Activated CD8-positive, alpha-beta T cell treated with anti-CD3 and anti-CD28 coated beads for 36 hours (primary cell): ENCODE data around the gene IGF2R. TPM values are rescaled to one million over a fixed set of nuclear protein-coding genes. Genes with fewer than 3 reads are reported as not detected.
"Not testable (repeated sequence)": the region's sequence is repeated elsewhere in the genome, so short reads cannot be mapped to it uniquely, and the experiment has no call there.

Source experiments
- ATAC-seq: fragments of 200-7000 bp; cut with Tn5 transposase; one replicate; pipeline ENCODE4 v1.10.0; 2021; ENCODE audit warnings: mild to moderate bottlenecking, moderate library complexity
- CTCF ChIA-PET: fragments of 350-600 bp; sonication (Branson Sonifier 250); formaldehyde crosslinking; loops from one replicate; lab custom pipeline; 2021; ENCODE audit warnings: antibody characterized with exemption; lab: Charles Lee
- POLR2A ChIA-PET: fragments of 350-600 bp; sonication (Branson Sonifier 250); formaldehyde crosslinking; loops from one replicate; lab custom pipeline; 2021; ENCODE audit warnings: antibody characterized with exemption; lab: Charles Lee
- DNase-seq: peaks from one replicate; pipeline ENCODE4 v3.0.0-alpha.2; 2020
- H3K27ac Mint-ChIP-seq: one replicate; pipeline ENCODE4 v1.8.0; 2021; ENCODE audit warnings: mild to moderate bottlenecking, mixed read lengths
- H3K27me3 Mint-ChIP-seq: one replicate; pipeline ENCODE4 v1.8.0; 2021; ENCODE audit warnings: mixed read lengths
- H3K36me3 Mint-ChIP-seq: one replicate; pipeline ENCODE4 v1.8.0; 2021; ENCODE audit warnings: low read depth, mixed read lengths
- H3K4me1 Mint-ChIP-seq: one replicate; pipeline ENCODE4 v1.8.0; 2021; ENCODE audit warnings: low read depth, mixed read lengths
- H3K4me3 Mint-ChIP-seq: one replicate; pipeline ENCODE4 v1.8.0; 2021; ENCODE audit warnings: mild to moderate bottlenecking, moderate library complexity, mixed read lengths
- H3K9me3 Mint-ChIP-seq: one replicate; pipeline ENCODE4 v1.8.0; 2021; ENCODE audit warnings: mixed read lengths
- intact Hi-C: fragments of 100-400 bp; cut with micrococcal nuclease; formaldehyde crosslinking; loops from one replicate; pipeline ENCODE4 v1.10.0; 2022
- total RNA-seq, 2 experiments: library from RNA; stranded (reverse); gene quantifications; one replicate each; pipeline ENCODE4 v1.2.3, GENCODE V29; 2021
- TF ChIP-seq, protein P1 (sequence below): fragments of 200-600 bp; IDR thresholded peaks from one replicate; pipeline ENCODE4 v1.8.0; 2022; ENCODE audit warnings: antibody characterized with exemption, mild to moderate bottlenecking

IGF2R gene
- total RNA-seq, 2 experiments from 2014 or later = 81.7 to 82.4 TPM

DNA sequence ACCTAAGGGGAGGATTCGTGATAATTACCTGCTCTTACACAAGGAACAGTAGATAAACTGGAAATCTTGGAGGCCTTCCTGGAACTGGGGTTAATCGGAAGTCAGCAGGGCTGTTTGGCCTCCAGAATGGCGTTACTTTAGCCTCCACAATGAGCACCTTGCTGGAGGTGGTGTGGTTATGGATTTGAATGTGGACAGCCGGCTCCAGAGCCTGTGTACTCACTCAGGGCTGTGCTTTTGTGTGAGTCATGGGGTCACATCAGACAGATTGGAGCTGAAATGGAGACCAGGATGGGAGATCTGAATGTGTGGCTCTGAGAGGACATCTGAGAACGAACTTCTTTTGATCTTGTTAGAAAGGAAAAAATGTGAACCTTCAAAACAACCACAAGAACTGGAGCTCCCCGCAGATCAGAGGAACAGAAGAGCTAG, 30.4 kb downstream of the IGF2R start:
- intact Hi-C loops = no loop called here
- H3K27me3 Mint-ChIP-seq = no peaks in the 10 kb centered on the region
- peak; percentile 70 for ATAC-seq
- TF ChIP-seq, protein P1, sequence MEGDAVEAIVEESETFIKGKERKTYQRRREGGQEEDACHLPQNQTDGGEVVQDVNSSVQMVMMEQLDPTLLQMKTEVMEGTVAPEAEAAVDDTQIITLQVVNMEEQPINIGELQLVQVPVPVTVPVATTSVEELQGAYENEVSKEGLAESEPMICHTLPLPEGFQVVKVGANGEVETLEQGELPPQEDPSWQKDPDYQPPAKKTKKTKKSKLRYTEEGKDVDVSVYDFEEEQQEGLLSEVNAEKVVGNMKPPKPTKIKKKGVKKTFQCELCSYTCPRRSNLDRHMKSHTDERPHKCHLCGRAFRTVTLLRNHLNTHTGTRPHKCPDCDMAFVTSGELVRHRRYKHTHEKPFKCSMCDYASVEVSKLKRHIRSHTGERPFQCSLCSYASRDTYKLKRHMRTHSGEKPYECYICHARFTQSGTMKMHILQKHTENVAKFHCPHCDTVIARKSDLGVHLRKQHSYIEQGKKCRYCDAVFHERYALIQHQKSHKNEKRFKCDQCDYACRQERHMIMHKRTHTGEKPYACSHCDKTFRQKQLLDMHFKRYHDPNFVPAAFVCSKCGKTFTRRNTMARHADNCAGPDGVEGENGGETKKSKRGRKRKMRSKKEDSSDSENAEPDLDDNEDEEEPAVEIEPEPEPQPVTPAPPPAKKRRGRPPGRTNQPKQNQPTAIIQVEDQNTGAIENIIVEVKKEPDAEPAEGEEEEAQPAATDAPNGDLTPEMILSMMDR = no peak
- no peak for DNase-seq
- peak overlapping the region; percentile 65 for H3K27ac Mint-ChIP-seq
- H3K36me3 Mint-ChIP-seq = peaks cover 65% of the 10 kb centered on the region
- peaks cover 12% of the 10 kb centered on the region for H3K9me3 Mint-ChIP-seq
- ChIA-PET CTCF (interaction anchor here (0.7 to 1.2 kb wide), 2 partner anchors 18 to 24 kb away, joined by 3 read pairs; no protein-coding TSS in a partner anchor), POLR2A (interaction anchor here (0.9 to 1.1 kb wide), 3 partner anchors 18 to 43 kb away, joined by 3 to 6 read pairs (median 3); no protein-coding TSS in a partner anchor)
- no peak overlapping the region for H3K4me3 Mint-ChIP-seq
- H3K4me1 Mint-ChIP-seq = peaks cover 69% of the 10 kb centered on the region

DNA sequence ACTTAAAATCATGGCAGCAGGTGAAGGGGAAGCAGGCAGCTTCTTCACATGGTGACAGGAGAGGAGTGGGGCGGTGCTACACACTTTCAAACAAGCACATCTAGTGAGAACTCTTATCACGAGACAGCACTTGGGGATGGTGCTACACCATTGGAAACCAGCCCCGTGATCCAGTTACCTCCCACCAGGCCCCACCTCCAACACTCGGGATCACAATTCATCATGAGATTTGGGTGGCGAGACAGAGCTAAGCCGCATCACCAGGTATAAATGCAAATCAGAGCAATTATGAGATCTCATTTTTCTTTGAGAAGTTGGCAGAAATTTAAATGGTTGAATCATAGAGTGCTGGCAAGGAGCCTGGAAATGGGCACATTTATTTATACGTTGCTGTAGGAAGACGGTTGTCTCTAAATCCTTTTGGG, 31.4 kb downstream of the IGF2R start:
- H3K4me3 Mint-ChIP-seq = no peak overlapping the region
- DNase-seq (no peak), ATAC-seq (no peak)
- H3K9me3 Mint-ChIP-seq = peaks cover 5% of the 10 kb centered on the region
- peaks cover 64% of the 10 kb centered on the region for H3K4me1 Mint-ChIP-seq
- intact Hi-C loops = no loop called here
- CTCF ChIA-PET = interaction anchor here (1.2 kb wide), 1 partner anchor 17 kb away, joined by 3 read pairs; no protein-coding TSS in a partner anchor
- TF ChIP-seq, protein P1 = no peak
- no peaks in the 10 kb centered on the region for H3K27me3 Mint-ChIP-seq
- peaks cover 64% of the 10 kb centered on the region for H3K36me3 Mint-ChIP-seq
- POLR2A ChIA-PET = interaction anchor here (1.0 to 1.1 kb wide), 2 partner anchors 20 to 42 kb away, joined by 3 to 6 read pairs; no protein-coding TSS in a partner anchor
- H3K27ac Mint-ChIP-seq = peak overlapping the region; percentile 15

DNA sequence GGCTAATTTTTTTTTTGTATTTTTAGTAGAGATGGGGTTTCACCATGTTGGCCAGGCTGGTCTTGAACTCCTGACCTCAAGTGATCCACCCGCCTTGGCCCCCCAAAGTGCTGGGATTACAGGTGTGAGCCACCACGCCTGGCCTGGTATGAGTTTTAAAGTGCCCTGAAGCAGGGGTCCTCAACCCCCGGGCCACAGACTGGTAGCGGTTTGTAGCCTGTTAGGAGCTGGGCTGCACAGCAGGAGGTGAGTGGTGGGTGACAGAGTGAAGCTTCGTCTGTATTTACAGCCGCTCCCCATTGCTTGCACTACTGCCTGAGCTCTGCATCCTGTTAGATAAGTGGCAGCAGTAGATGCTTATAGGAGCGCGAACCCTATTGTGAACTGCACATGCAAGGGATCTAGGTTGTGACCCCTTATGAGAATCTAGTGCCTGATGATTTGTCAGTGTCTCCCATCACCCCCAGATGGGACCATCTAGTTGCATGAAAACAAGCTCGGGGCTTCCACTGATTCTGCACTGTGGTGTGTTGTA, 32.1 kb downstream of the IGF2R start:
- H3K27ac Mint-ChIP-seq, ATAC-seq, H3K27me3 Mint-ChIP-seq, H3K9me3 Mint-ChIP-seq, DNase-seq, POLR2A ChIA-PET, intact Hi-C loops, H3K4me3 Mint-ChIP-seq: not testable (repeated sequence)
- Mint-ChIP-seq H3K4me1 (peaks cover 59% of the 10 kb centered on the region), H3K36me3 (peaks cover 58% of the 10 kb centered on the region)
- CTCF ChIA-PET = interaction anchor here (0.6 kb wide), 1 partner anchor 11 kb away, joined by 3 read pairs; no protein-coding TSS in a partner anchor

DNA sequence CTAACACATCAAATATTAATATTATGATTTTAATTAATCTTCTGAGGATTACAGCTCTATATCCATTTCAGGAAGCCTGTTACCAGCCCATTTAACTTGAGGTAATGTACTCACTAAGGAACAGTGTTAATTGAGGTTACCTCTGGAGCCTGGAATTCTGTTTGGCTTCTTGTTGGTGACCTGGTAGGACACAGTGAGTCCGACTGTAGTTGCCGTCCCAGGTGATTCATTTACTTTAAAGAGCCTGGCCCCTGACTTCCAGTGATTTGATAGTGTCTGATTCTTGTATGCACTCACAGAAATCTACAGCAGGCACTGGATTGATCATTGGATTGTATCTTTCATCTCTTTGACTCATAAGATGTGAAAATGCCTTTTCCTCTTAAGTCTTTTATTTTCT, 34.0 kb downstream of the IGF2R start:
- CTCF ChIA-PET = no interaction called here
- H3K4me1 Mint-ChIP-seq = peaks cover 55% of the 10 kb centered on the region
- no peak overlapping the region for H3K4me3 Mint-ChIP-seq
- DNase-seq (no peak), ATAC-seq (no peak)
- intact Hi-C loops = no loop called here
- H3K9me3 Mint-ChIP-seq = peaks cover 2% of the 10 kb centered on the region
- POLR2A ChIA-PET = no interaction called here
- no peaks in the 10 kb centered on the region for H3K27me3 Mint-ChIP-seq
- peaks cover 51% of the 10 kb centered on the region for H3K36me3 Mint-ChIP-seq
- no peak overlapping the region for H3K27ac Mint-ChIP-seq
- TF ChIP-seq, protein P1 = no peak

DNA sequence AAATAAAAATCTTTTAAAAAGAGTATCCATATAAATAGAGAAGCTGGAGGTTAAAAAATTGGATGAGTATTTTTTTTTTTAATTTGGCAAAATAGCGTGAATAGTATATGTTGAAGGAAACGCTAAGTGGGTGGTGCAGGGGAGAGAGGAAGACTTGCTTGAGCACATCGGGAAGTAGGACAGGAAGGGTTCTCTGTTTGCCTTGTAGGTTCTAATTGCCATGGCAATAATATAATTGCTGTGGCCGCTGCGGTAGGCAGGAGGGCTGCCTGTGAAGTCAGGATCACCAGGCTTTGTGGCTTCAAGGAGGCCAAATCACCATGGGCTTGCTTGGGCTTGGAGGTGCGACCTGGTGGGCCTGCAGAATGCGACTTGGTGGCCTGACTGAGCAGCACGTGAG, 35.1 kb downstream of the IGF2R start:
- no peak for ATAC-seq
- DNase-seq = no peak
- Mint-ChIP-seq H3K4me1 (peaks cover 53% of the 10 kb centered on the region), H3K27ac (no peak overlapping the region), H3K4me3 (no peak overlapping the region), H3K27me3 (no peaks in the 10 kb centered on the region), H3K9me3 (peaks cover 2% of the 10 kb centered on the region), H3K36me3 (peaks cover 50% of the 10 kb centered on the region)
- ChIA-PET CTCF (interaction anchor here (0.6 kb wide), 1 partner anchor 27 kb away, joined by 3 read pairs; no protein-coding TSS in a partner anchor), POLR2A (interaction anchor here (1.0 to 1.2 kb wide), 2 partner anchors 13 to 28 kb away, joined by 3 to 4 read pairs; no protein-coding TSS in a partner anchor)
- TF ChIP-seq, protein P1 = no peak
- intact Hi-C loops = no loop called here
